H9 (cell line): ENCODE results near the gene LRRC3. TPM values are rescaled to one million over a fixed set of nuclear protein-coding genes. Genes with fewer than 3 reads are reported as not detected.

Experiments used
- DNase-seq: peaks from one replicate; pipeline ENCODE4 v3.0.0-alpha.2; 2017
- H2AFZ ChIP-seq: one replicate; pipeline ENCODE4 v1.6.1; 2013; ENCODE audit warnings: mild to moderate bottlenecking, low read length, control low read depth, moderate library complexity
- H2AK5ac ChIP-seq: 2 replicates; pipeline ENCODE4 v1.6.1; 2013; ENCODE audit warnings: low read length, control low read depth, mixed read lengths; ENCODE audit not compliant: insufficient read length
- H2BK120ac ChIP-seq: one replicate; pipeline ENCODE4 v1.6.1; 2013; ENCODE audit warnings: low read depth, mild to moderate bottlenecking, low read length, control low read depth, inconsistent platforms; ENCODE audit not compliant: poor library complexity, severe bottlenecking
- H2BK12ac ChIP-seq: 2 replicates; pipeline ENCODE4 v1.6.1; 2013; ENCODE audit warnings: low read length, control low read depth, mixed read lengths, low read depth; ENCODE audit not compliant: insufficient read length
- H2BK15ac ChIP-seq: 2 replicates; pipeline ENCODE4 v1.6.1; 2013; ENCODE audit warnings: low read depth, low read length, control low read depth
- H2BK20ac ChIP-seq: one replicate; pipeline ENCODE4 v1.6.1; 2013; ENCODE audit warnings: low read depth, mild to moderate bottlenecking, low read length, control low read depth, inconsistent platforms; ENCODE audit not compliant: poor library complexity, severe bottlenecking
- H2BK5ac ChIP-seq: 2 replicates; pipeline ENCODE4 v1.6.1; 2013; ENCODE audit warnings: low read length, control low read depth, mixed read lengths; ENCODE audit not compliant: insufficient read length
- H3K14ac ChIP-seq: 2 replicates; pipeline ENCODE4 v1.6.1; 2013; ENCODE audit warnings: low read length, control low read depth; ENCODE audit not compliant: insufficient read depth
- H3K18ac ChIP-seq: 2 replicates; pipeline ENCODE4 v1.6.1; 2013; ENCODE audit warnings: low read depth, mild to moderate bottlenecking, mixed read lengths, low read length, control low read depth; ENCODE audit not compliant: insufficient read length
- H3K23ac ChIP-seq: 2 replicates; pipeline ENCODE4 v1.6.1; 2013; ENCODE audit warnings: low read length, control low read depth, mixed read lengths, low read depth; ENCODE audit not compliant: insufficient read length
- H3K23me2 ChIP-seq: 2 replicates; pipeline ENCODE4 v1.6.1; 2013; ENCODE audit warnings: low read depth, mild to moderate bottlenecking, mixed read lengths, low read length, control low read depth; ENCODE audit not compliant: insufficient read length, poor library complexity, severe bottlenecking
- H3K27ac ChIP-seq: 2 replicates; pipeline ENCODE4 v1.5.1; 2013; ENCODE audit warnings: low read length, control low read depth, mixed read lengths, low read depth; ENCODE audit not compliant: insufficient read length
- H3K27me3 ChIP-seq: 2 replicates; pipeline ENCODE4 v1.6.1; 2013; ENCODE audit warnings: low read length, control low read depth, inconsistent platforms; ENCODE audit not compliant: insufficient read depth
- H3K4ac ChIP-seq: 2 replicates; pipeline ENCODE4 v1.6.1; 2013; ENCODE audit warnings: low read depth, mild to moderate bottlenecking, control low read depth, inconsistent platforms, low read length, moderate library complexity
- H3K4me1 ChIP-seq: 2 replicates; pipeline ENCODE4 v1.6.1; 2013; ENCODE audit warnings: low read length, control low read depth, inconsistent platforms; ENCODE audit not compliant: insufficient read depth
- H3K4me2 ChIP-seq: 2 replicates; pipeline ENCODE4 v1.6.1; 2013; ENCODE audit warnings: low read length, control low read depth, mixed read lengths; ENCODE audit not compliant: insufficient read length, insufficient read depth
- H3K56ac ChIP-seq: 2 replicates; pipeline ENCODE4 v1.6.1; 2013; ENCODE audit warnings: low read depth, mild to moderate bottlenecking, mixed read lengths, low read length, control low read depth; ENCODE audit not compliant: insufficient read length
- H3K79me1 ChIP-seq: 2 replicates; pipeline ENCODE4 v1.6.1; 2013; ENCODE audit warnings: low read depth, mild to moderate bottlenecking, moderate library complexity, low read length, control low read depth, inconsistent platforms; ENCODE audit not compliant: insufficient read depth, poor library complexity, severe bottlenecking
- H3K79me2 ChIP-seq: 2 replicates; pipeline ENCODE4 v1.6.1; 2013; ENCODE audit warnings: low read length, control low read depth, inconsistent platforms; ENCODE audit not compliant: insufficient read depth
- H3K9ac ChIP-seq: 2 replicates; pipeline ENCODE4 v1.6.1; 2013; ENCODE audit warnings: low read length, control low read depth, mixed read lengths; ENCODE audit not compliant: insufficient read length; ENCODE audit errors: extremely low read depth
- H3K9me3 ChIP-seq: one replicate; pipeline ENCODE4 v1.6.1; 2013; ENCODE audit warnings: low read depth, low read length, inconsistent platforms; ENCODE audit not compliant: control insufficient read depth
- H3T11ph ChIP-seq: one replicate; pipeline ENCODE4 v1.6.1; 2013; ENCODE audit warnings: mild to moderate bottlenecking, low read length, control low read depth, inconsistent platforms
- H4K20me1 ChIP-seq: one replicate; pipeline ENCODE4 v1.6.1; 2013; ENCODE audit not compliant: control insufficient read depth, insufficient read length, insufficient read depth
- H4K5ac ChIP-seq: 2 replicates; pipeline ENCODE4 v1.6.1; 2013; ENCODE audit warnings: low read depth, mild to moderate bottlenecking, mixed read lengths, low read length, control low read depth; ENCODE audit not compliant: insufficient read length
- H4K8ac ChIP-seq: replicated peaks from 2 replicates; pipeline ENCODE4 v1.6.1; 2013; ENCODE audit warnings: low read length, control low read depth, mixed read lengths, low read depth; ENCODE audit not compliant: insufficient read length
- H4K91ac ChIP-seq: 2 replicates; pipeline ENCODE4 v1.6.1; 2013; ENCODE audit warnings: low read depth, mild to moderate bottlenecking, moderate library complexity, mixed read lengths, low read length, control low read depth; ENCODE audit not compliant: insufficient read length
- H3K27ac Mint-ChIP-seq, 3 experiments: 2 replicates in 2 of 3; 3 replicates in 1 of 3; pipeline ENCODE4 v1.8.0; 2020 to 2021; ENCODE audit warnings: mixed read lengths in 3 of 3, mild to moderate bottlenecking in 1 of 3, moderate library complexity in 1 of 3
- H3K27me3 Mint-ChIP-seq: 2 replicates; pipeline ENCODE4 v1.8.0; 2021; ENCODE audit warnings: low read depth, mild to moderate bottlenecking, moderate library complexity, mixed read lengths
- H3K36me3 Mint-ChIP-seq, 3 experiments: 2 replicates in 2 of 3; 3 replicates in 1 of 3; pipeline ENCODE4 v1.8.0; 2020 to 2021; ENCODE audit warnings: low read depth in 3 of 3, mixed read lengths in 3 of 3; ENCODE audit not compliant: insufficient read depth in 1 of 3
- H3K4me1 Mint-ChIP-seq, 2 experiments: 2 replicates each; pipeline ENCODE4 v1.8.0; 2020; ENCODE audit warnings: mixed read lengths in 2 of 2
- H3K4me3 Mint-ChIP-seq, 2 experiments: 2 replicates in 1 of 2; 3 replicates in 1 of 2; pipeline ENCODE4 v1.8.0; 2020 to 2021; ENCODE audit warnings: mild to moderate bottlenecking in 2 of 2, mixed read lengths in 2 of 2, moderate library complexity in 1 of 2
- H3K9me3 Mint-ChIP-seq, 2 experiments: 2 replicates in 1 of 2; 3 replicates in 1 of 2; pipeline ENCODE4 v1.8.0; 2020; ENCODE audit warnings: mild to moderate bottlenecking in 2 of 2, mixed read lengths in 2 of 2, moderate library complexity in 1 of 2
- CTCF ChIP-seq: fragments of 200-600 bp; sonication (generic); conservative IDR thresholded peaks from 3 replicates; pipeline ENCODE4 v1.8.0; 2021; ENCODE audit warnings: antibody characterized with exemption, mild to moderate bottlenecking
- WGBS: extraction: QIAGEN DNeasy Blood & Tissue Kit; methylation state at CpG from one replicate; pipeline ENCODE4 v1.1.7; 2013; ENCODE audit warnings: missing lambda C conversion rate, low lambda C conversion rate, mixed read lengths; ENCODE audit not compliant: insufficient read length; ENCODE audit errors: extremely low coverage; 5-methylcytosine and 5-hydroxymethylcytosine counted together
- total RNA-seq: library from RNA; stranded (reverse); gene quantifications from 2 replicates; pipeline ENCODE4 v1.2.1, GENCODE V29; 2021

Gene LRRC3
- total RNA-seq, 1 experiment from 2014 or later = 3.1 TPM

- no peak overlapping the region for H2AFZ ChIP-seq
- WGBS = no CpG with 5 or more reads among the region's 7 CpGs
- no peak overlapping the region for H3K4me2 ChIP-seq
- H3K9ac ChIP-seq = no peak overlapping the region
- no peak overlapping the region for H3K56ac ChIP-seq
- H3K4me1 ChIP-seq = no peaks in the 10 kb centered on the region
- no peak overlapping the region for H2BK120ac ChIP-seq
- Mint-ChIP-seq H3K27me3 (peaks cover 7% of the 10 kb centered on the region), H3K9me3 (peaks cover 21 to 38% of the 10 kb centered on the region in 2 experiments), H3K36me3 (peaks cover 4 to 6% (median 5%) of the 10 kb centered on the region in 3 experiments; a peak in 6 of 7 replicates), H3K27ac (no peak overlapping the region), H3K4me3 (no peak overlapping the region), H3K4me1 (0 out of 4 replicates have a peak, but pooled peaks cover 0 to 2% of the 10 kb centered on the region in 2 experiments)
- TF ChIP-seq CTCF = no peak
- H3K23me2 ChIP-seq = no peaks in the 10 kb centered on the region
- no peak overlapping the region for H4K91ac ChIP-seq
- no peak overlapping the region for H3K27ac ChIP-seq
- H2BK20ac ChIP-seq = no peak overlapping the region
- H4K20me1 ChIP-seq = no peaks in the 10 kb centered on the region
- H3K27me3 ChIP-seq = no peaks in the 10 kb centered on the region
- H3K18ac ChIP-seq = no peak overlapping the region
- no peak overlapping the region for H3K14ac ChIP-seq
- no peak for DNase-seq
- no peak overlapping the region for H2BK15ac ChIP-seq
- no peaks in the 10 kb centered on the region for H3K79me2 ChIP-seq
- H3K4ac ChIP-seq = no peak overlapping the region
- H4K5ac ChIP-seq = no peak overlapping the region
- H3K9me3 ChIP-seq = no peaks in the 10 kb centered on the region
- H3K79me1 ChIP-seq = no peaks in the 10 kb centered on the region
- no peak overlapping the region for H2BK12ac ChIP-seq
- no peak overlapping the region for H4K8ac ChIP-seq
- no peak overlapping the region for H3T11ph ChIP-seq
- no peak overlapping the region for H3K23ac ChIP-seq
- H2AK5ac ChIP-seq = no peak overlapping the region
- no peak overlapping the region for H2BK5ac ChIP-seq
These were observed 47.8 kb upstream of the LRRC3 start for GRCh38 chr21:44407493-44407892.
